RWPE1 (cell line): ENCODE data around the gene BTBD9.

Experiments used
- CTCF ChIA-PET: fragments of 350-600 bp; sonication (Branson Sonifier 250); formaldehyde crosslinking; extraction: SDS; loops from one replicate; lab custom pipeline; 2021; lab: Yijun Ruan, JAX
- POLR2A ChIA-PET: fragments of 400-600 bp; formaldehyde crosslinking; extraction: SDS; loops from one replicate; lab custom pipeline; 2020; ENCODE audit warnings: antibody characterized with exemption; ENCODE audit not compliant: low non-redundant PET; lab: Yijun Ruan, JAX
- DNase-seq: peaks from one replicate; pipeline ENCODE4 v3.0.0; 2012; ENCODE audit warnings: low spot score
- H3K27ac ChIP-seq: fragments of 450-650 bp; 2 replicates; pipeline ENCODE4 v1.5.1; 2017
- TF ChIP-seq, protein P1 (sequence below): fragments of 450-650 bp; conservative IDR thresholded peaks from 2 replicates; pipeline ENCODE4 v1.5.1; 2017; ENCODE audit warnings: low read depth, mild to moderate bottlenecking

Gene BTBD9

DNA sequence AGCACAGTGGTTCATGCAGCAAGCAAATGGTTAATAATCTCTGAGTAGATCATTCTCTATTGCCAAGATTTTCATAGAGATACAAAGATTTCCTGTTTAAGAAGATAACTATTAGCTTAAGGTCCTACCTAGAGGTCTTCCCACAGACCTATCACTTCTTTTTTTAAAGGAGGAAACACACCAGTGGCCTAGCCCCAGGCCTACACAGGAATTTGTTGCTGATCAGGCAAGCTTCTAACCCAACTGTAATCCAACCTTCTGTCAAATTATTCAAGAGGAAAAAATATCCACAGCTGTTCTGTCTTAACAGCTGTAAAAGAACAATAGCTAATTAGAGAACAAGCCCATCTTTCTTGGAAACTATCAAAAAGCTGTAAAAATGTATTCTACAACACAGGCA is 332.8 kb downstream of the BTBD9 start:
- no peak overlapping the region for H3K27ac ChIP-seq
- ChIA-PET CTCF (interaction anchor here (0.6 kb wide), 1 partner anchor 72 kb away, joined by 5 read pairs; no protein-coding TSS in a partner anchor), POLR2A (no interaction called here)
- TF ChIP-seq, protein P1, sequence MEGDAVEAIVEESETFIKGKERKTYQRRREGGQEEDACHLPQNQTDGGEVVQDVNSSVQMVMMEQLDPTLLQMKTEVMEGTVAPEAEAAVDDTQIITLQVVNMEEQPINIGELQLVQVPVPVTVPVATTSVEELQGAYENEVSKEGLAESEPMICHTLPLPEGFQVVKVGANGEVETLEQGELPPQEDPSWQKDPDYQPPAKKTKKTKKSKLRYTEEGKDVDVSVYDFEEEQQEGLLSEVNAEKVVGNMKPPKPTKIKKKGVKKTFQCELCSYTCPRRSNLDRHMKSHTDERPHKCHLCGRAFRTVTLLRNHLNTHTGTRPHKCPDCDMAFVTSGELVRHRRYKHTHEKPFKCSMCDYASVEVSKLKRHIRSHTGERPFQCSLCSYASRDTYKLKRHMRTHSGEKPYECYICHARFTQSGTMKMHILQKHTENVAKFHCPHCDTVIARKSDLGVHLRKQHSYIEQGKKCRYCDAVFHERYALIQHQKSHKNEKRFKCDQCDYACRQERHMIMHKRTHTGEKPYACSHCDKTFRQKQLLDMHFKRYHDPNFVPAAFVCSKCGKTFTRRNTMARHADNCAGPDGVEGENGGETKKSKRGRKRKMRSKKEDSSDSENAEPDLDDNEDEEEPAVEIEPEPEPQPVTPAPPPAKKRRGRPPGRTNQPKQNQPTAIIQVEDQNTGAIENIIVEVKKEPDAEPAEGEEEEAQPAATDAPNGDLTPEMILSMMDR = no peak
- no peak for DNase-seq

DNA sequence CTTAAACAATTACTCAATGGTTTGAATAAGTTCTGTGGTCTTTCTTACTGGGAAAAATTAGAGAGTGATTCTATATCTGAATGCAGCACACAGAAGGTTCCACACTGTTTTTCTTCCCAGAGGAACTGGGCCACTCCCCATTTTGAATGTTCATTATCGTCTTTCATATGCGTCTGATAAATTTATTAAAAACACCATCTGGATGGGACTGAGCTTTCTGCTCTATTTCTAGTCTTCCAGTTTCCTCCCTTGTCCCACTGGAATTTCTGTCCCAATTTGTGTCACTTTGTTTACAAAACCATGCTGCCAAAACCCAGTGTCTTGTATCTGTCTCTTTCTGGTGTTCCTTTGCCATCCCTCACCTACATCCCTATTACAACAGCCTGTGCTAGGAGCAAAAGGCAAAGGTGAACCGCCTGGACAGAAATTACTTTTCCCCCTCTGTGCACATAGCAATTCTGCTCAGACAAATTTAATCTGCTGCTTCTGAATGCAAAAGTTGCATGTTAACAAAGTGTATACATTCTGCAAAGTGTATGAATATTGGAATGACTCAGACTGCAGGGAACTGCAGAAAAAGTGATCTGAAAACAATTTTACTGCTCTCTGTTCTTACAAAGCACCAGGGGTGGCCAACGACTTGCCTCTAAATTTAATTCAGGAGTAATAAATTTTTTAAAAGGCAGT is 333.6 kb downstream of the BTBD9 start:
- TF ChIP-seq, protein P1 = no peak
- no peak for DNase-seq
- ChIA-PET POLR2A (no interaction called here), CTCF (interaction anchor here (0.6 kb wide), 1 partner anchor 73 kb away, joined by 5 read pairs; no protein-coding TSS in a partner anchor)
- no peak overlapping the region for H3K27ac ChIP-seq

DNA sequence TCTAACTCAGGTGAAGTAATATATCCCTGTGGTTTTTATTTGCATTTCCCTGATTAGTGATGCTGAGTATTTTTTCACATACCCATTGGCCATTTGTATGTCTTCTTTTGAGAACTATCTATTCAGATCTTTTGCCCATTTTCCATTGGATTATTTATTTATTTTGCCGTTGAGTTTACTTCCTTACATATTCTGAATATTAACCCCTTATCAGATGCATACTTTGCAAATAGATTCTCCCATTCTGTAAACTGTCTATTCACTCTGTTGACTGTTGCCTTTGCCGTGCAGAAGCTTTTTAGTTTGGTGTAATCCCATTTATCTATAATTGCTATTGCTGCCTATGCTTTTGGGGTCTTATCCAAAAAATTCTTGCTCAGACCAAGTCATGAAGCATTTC is 336.9 kb downstream of the BTBD9 start:
- no peak overlapping the region for H3K27ac ChIP-seq
- no peak for DNase-seq
- ChIA-PET CTCF (no interaction called here), POLR2A (no interaction called here)
- TF ChIP-seq, protein P1 = no peak

DNA sequence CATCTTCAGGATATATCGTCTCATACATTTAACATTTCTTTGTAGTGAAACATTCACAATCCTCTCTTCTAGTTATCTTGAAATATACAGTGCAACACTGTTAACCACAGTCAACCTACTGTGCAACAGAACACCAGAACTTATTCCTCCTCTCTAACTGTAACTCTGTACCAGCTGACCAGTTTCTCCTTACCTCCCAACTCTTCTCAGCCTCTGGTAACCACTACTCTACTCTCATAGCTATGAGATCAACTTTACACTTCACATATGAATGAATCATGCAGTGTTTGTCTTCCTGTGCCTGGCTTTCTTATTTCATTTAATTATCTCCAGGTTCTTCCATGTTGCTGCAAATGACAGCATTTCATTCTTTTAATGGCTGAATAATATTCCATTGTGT is 337.6 kb downstream of the BTBD9 start:
- TF ChIP-seq, protein P1 = no peak
- no peak overlapping the region for H3K27ac ChIP-seq
- ChIA-PET CTCF (interaction anchor here (0.7 kb wide), 1 partner anchor 86 kb away, joined by 3 read pairs; no protein-coding TSS in a partner anchor), POLR2A (no interaction called here)
- DNase-seq = no peak

DNA sequence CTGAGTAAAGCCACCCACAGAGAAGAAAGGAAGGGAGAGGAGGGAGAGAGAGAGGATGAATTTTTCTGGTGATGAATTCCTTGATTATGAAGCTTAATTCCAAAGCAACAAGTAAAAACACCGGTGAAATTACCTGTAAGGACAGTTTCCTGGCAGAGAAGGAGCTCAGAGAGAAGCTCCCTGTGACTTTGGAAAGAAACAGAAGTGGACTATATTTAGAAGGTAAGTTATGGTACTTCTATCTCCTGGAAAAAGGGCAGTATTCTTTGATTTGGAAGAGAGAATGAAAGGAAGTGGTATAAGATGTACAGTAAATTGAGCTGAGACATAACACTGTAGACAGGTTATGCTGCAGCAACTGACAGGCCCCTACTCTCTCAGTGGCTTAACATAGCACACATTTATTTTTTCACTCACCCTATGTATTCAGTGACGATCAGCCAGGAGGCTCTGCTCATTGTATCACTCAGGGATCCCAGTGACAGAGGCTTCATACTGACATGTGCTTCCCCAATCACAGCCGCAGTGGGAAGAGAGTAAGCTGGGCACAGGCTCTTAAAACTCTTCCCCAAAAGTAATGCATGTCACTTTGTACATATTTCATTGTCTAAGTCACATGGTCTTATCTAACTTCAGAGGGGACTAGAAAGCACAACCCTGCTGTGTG is 349.5 kb downstream of the BTBD9 start:
- no peak for DNase-seq
- TF ChIP-seq, protein P1 = no peak
- no peak overlapping the region for H3K27ac ChIP-seq
- CTCF ChIA-PET = no interaction called here
- POLR2A ChIA-PET = no interaction called here

DNA sequence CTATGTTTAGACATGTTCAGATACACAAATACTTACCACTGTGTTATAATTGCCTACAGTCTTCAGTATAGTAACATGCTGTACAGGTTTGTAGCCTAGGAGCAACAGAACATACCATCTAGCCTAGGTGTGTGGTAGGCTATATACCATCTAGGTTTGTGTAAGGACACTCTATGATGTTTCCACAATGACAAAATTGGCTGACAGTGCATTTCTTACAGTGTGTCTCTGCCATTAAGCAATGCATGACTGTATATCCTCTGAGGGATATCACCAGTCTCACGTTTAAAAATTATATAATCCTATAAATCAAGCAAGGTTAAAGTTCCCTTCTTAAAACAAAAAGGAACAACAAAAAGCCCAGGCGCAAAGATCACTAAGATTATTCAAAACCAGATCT is 352.2 kb downstream of the BTBD9 start:
- TF ChIP-seq, protein P1 = no peak
- POLR2A ChIA-PET = no interaction called here
- CTCF ChIA-PET = no interaction called here
- no peak for DNase-seq
- no peak overlapping the region for H3K27ac ChIP-seq
